Mesothelial cell of epicardium (in vitro differentiated cells): ENCODE data around the gene IRF1. TPM values are rescaled to one million over a fixed set of nuclear protein-coding genes. Genes with fewer than 3 reads are reported as not detected.

Experiments used
- DNase-seq, 2 experiments: peaks; one replicate each; pipeline ENCODE4 v3.0.0; 2021; ENCODE audit warnings: low spot score in 2 of 2; ENCODE audit not compliant: unreplicated experiment in 2 of 2
- H3K27ac Mint-ChIP-seq: 2 replicates; pipeline ENCODE4 v1.8.0; 2021; ENCODE audit warnings: mixed read lengths
- H3K27me3 Mint-ChIP-seq: 2 replicates; pipeline ENCODE4 v1.8.0; 2021; ENCODE audit warnings: low read depth, mixed read lengths
- H3K36me3 Mint-ChIP-seq: 2 replicates; pipeline ENCODE4 v1.8.0; 2021; ENCODE audit warnings: mixed read lengths
- H3K4me1 Mint-ChIP-seq: 2 replicates; pipeline ENCODE4 v1.8.0; 2021; ENCODE audit warnings: mixed read lengths
- H3K4me3 Mint-ChIP-seq: 2 replicates; pipeline ENCODE4 v1.8.0; 2021; ENCODE audit warnings: mild to moderate bottlenecking, moderate library complexity, mixed read lengths
- H3K9me3 Mint-ChIP-seq: 2 replicates; pipeline ENCODE4 v1.8.0; 2021; ENCODE audit warnings: mixed read lengths
- CTCF ChIP-seq: fragments of 200-600 bp; sonication (generic); IDR thresholded peaks from one replicate; pipeline ENCODE4 v1.5.0; 2021; ENCODE audit warnings: antibody characterized with exemption; ENCODE audit not compliant: unreplicated experiment
- total RNA-seq: library from RNA; stranded (reverse); gene quantifications from 3 replicates; pipeline ENCODE4 v1.2.1, GENCODE V29; 2021

Gene IRF1
- total RNA-seq: 33.1 to 35.6 TPM (median 33.3 TPM) in 3 replicates

GRCh38 chr5:132490484-132491367 lies at the start of gene IRF1:
Gene IRF1 (minus strand): TSS chr5:132490773. CDS start chr5:132489478, 1,295 bp downstream.
- Mint-ChIP-seq H3K4me1 (peaks cover 28% of the 10 kb centered on the region), H3K36me3 (peaks cover 11% of the 10 kb centered on the region), H3K27me3 (no peaks in the 10 kb centered on the region), H3K4me3 (peak within 1 kb of the TSS; percentile 84), H3K27ac (peak within 1 kb of the TSS; percentile 93), H3K9me3 (no peaks in the 10 kb centered on the region)
- TF ChIP-seq CTCF: no peak
- DNase-seq: peak; percentile 93 to 98

GRCh38 chr5:132540149-132540548 lies 49.6 kb upstream of the IRF1 start:
- Mint-ChIP-seq H3K4me3 (no peak overlapping the region), H3K36me3 (no peaks in the 10 kb centered on the region), H3K9me3 (peaks cover 4% of the 10 kb centered on the region), H3K4me1 (no peaks in the 10 kb centered on the region), H3K27me3 (peaks cover 28% of the 10 kb centered on the region), H3K27ac (no peak overlapping the region)
- no peak for DNase-seq
- no peak for TF ChIP-seq CTCF

GRCh38 chr5:132539716-132540115 lies 49.1 kb upstream of the IRF1 start:
- no peak for TF ChIP-seq CTCF
- DNase-seq: no peak
- Mint-ChIP-seq H3K36me3 (no peaks in the 10 kb centered on the region), H3K27ac (no peak overlapping the region), H3K27me3 (peaks cover 32% of the 10 kb centered on the region), H3K4me3 (no peak overlapping the region), H3K4me1 (no peaks in the 10 kb centered on the region), H3K9me3 (peaks cover 8% of the 10 kb centered on the region)

- DNase-seq: no peak
- no peaks in the 10 kb centered on the region for H3K4me1 Mint-ChIP-seq
- no peak for TF ChIP-seq CTCF
- H3K9me3 Mint-ChIP-seq: peaks cover 12% of the 10 kb centered on the region
- H3K27ac Mint-ChIP-seq: no peak overlapping the region
- H3K36me3 Mint-ChIP-seq: no peaks in the 10 kb centered on the region
- peaks cover 35% of the 10 kb centered on the region for H3K27me3 Mint-ChIP-seq
- H3K4me3 Mint-ChIP-seq: no peak overlapping the region
Measured at GRCh38 chr5:132530946-132531345, 40.4 kb upstream of the IRF1 start.

- Mint-ChIP-seq H3K9me3 (no peaks in the 10 kb centered on the region), H3K4me3 (no peak overlapping the region), H3K27ac (no peak overlapping the region), H3K36me3 (no peaks in the 10 kb centered on the region), H3K4me1 (no peaks in the 10 kb centered on the region), H3K27me3 (peaks cover 22% of the 10 kb centered on the region)
- no peak for DNase-seq
- TF ChIP-seq CTCF: no peak
Measured at GRCh38 chr5:132528866-132529634, 38.5 kb upstream of the IRF1 start.
